ENCODE data around the gene MYO1A. TPM values are rescaled to one million over a fixed set of nuclear protein-coding genes. Genes with fewer than 3 reads are reported as not detected.
A peak's percentile ranks its signal among the peaks of the same experiment; 100 is the strongest.

MYO1A gene
- total RNA-seq, 4 donors from 2014 or later, result 0.38 to 0.48 TPM; not detected in 2

- WGBS, 2 donors, result 88 to 91% methylated on average over 1 of the region's 1 CpG
- Histone ChIP-seq H3K36me3 (no peaks in the 10 kb centered on the region), H3K4me3 (no peak overlapping the region), H3K4me1 (no peaks in the 10 kb centered on the region), H3K27ac (no peak overlapping the region), H3K9me3 (no peaks in the 10 kb centered on the region), H3K27me3 (peaks cover 0 to 29% (median 0%) of the 10 kb centered on the region in 4 donors)
- intact Hi-C loops (cut with DNase I), result no loop called here
- DNase-seq, result no peak
- TF ChIP-seq POLR2A (IDR thresholded peaks at IDR 0.05), result no peak
- TF ChIP-seq CTCF (IDR thresholded peaks at IDR 0.05), result no peak
Observed at GRCh38 chr12:57048423-57049118, 1.4 kb downstream of the MYO1A start.

GRCh38 chr12:57047981-57048380 is 1.9 kb downstream of the MYO1A start:
- H3K36me3 ChIP-seq, result no peaks in the 10 kb centered on the region
- no peak for DNase-seq
- H3K4me3 ChIP-seq, result no peak overlapping the region
- no peaks in the 10 kb centered on the region for H3K9me3 ChIP-seq
- H3K4me1 ChIP-seq, result no peaks in the 10 kb centered on the region
- TF ChIP-seq POLR2A (IDR thresholded peaks at IDR 0.05), result no peak
- TF ChIP-seq CTCF (IDR thresholded peaks at IDR 0.05), result no peak
- WGBS, 2 donors, result 70 to 71% methylated on average over 1 of the region's 1 CpG
- intact Hi-C loops (cut with DNase I), result no loop called here
- no peak overlapping the region for H3K27ac ChIP-seq
- H3K27me3 ChIP-seq, result peaks cover 0 to 35% (median 0%) of the 10 kb centered on the region in 4 donors

- Histone ChIP-seq H3K4me3 (no peak overlapping the region), H3K4me1 (no peaks in the 10 kb centered on the region), H3K27me3 (peaks cover 0 to 37% (median 0%) of the 10 kb centered on the region in 4 donors), H3K27ac (peak overlapping the region in 1 of 4 donors; percentile 18), H3K36me3 (no peaks in the 10 kb centered on the region), H3K9me3 (no peaks in the 10 kb centered on the region)
- DNase-seq, result no peak
- intact Hi-C loops (cut with DNase I), result no loop called here
- 63 to 68% methylated on average over 9 of the region's 10 CpGs for WGBS, 2 donors
- TF ChIP-seq POLR2A (IDR thresholded peaks at IDR 0.05) (no peak), CTCF (IDR thresholded peaks at IDR 0.05) (no peak)
Observed at GRCh38 chr12:57046947-57047890, 2.7 kb downstream of the MYO1A start.

GRCh38 chr12:57046086-57046791 is 3.7 kb downstream of the MYO1A start:
- 59 to 71% methylated on average over 6 of the region's 6 CpGs for WGBS, 2 donors
- intact Hi-C loops (cut with DNase I), result no loop called here
- no peaks in the 10 kb centered on the region for H3K4me1 ChIP-seq
- H3K27ac ChIP-seq, result no peak overlapping the region
- H3K27me3 ChIP-seq, result peaks cover 0 to 40% (median 0%) of the 10 kb centered on the region in 4 donors
- no peaks in the 10 kb centered on the region for H3K36me3 ChIP-seq
- no peaks in the 10 kb centered on the region for H3K9me3 ChIP-seq
- TF ChIP-seq POLR2A (IDR thresholded peaks at IDR 0.05) (no peak), CTCF (IDR thresholded peaks at IDR 0.05) (no peak)
- DNase-seq, result no peak
- H3K4me3 ChIP-seq, result no peak overlapping the region
